NCI-H1417 treated with DMSO at 0.1 percent for 48 hours (cell line): Measurements from ENCODE around the gene TPD52L3.

Experiments used
- DNase-seq: peaks from one replicate; lab custom pipeline; 2025; lab: John Stamatoyannopoulos, UW

The TPD52L3 gene

DNA sequence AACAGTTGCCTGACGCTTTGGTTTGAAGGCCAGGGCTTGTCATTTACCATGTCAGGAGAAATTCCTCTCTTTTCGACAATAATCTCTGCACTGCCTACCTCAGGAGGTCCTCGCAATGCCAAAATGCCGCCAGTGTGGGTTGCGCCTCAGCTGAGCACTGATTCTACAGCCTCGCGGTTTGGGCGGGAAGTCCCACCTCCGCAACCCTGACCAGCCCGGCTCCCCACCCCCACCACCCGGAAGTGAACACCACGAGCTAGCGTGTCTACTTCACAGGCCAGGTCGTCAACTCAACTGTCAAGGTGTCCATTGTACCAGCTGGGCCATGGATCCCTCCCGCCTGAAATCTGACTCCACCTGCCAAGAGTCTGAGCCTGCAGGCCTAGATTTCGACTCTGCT, at the start of gene TPD52L3:
TPD52L3 (plus strand) TSS at position 273 of the 400 bp plus-strand sequence. CDS start 221 bp downstream, outside the sequence.
- DNase-seq, result no peak

DNA sequence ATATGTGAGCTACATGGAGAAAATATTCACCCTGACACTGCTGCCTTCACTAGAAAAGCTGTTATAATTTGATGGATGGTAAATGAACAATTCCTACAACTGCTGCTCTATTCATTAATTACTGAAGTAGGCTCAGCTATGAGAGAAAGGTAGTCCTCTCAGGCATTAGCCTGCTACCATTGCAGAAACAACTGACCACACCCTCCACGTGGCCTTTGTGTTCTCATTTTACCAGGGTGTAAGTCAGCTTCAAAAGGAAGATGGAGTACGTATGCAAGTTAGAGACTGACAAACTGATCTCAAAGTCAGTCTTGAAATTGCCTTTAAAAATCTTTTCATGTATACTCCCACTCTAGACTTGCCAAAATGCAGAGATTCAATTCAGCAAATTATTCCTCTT, 26.3 kb upstream of the TPD52L3 start:
- no peak for DNase-seq

DNA sequence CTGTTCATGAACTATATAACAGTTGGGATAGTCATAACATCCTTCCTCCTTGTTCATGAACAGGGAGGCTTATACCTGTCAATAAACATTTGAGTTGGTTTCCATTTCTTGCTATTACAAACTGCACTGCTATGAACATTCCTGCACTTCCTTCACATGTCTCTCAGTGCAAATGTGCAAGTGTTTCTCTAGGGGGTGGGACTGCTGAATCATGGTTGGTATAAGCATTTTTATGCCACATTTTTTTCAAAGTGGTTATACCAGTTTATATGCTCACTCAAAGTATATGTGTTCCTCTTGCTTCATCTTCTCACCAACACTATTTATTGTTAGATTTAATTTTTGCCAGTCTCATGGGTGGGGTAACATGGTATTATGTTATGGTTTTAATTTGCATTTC, 25.8 kb upstream of the TPD52L3 start:
- DNase-seq, result no peak

DNA sequence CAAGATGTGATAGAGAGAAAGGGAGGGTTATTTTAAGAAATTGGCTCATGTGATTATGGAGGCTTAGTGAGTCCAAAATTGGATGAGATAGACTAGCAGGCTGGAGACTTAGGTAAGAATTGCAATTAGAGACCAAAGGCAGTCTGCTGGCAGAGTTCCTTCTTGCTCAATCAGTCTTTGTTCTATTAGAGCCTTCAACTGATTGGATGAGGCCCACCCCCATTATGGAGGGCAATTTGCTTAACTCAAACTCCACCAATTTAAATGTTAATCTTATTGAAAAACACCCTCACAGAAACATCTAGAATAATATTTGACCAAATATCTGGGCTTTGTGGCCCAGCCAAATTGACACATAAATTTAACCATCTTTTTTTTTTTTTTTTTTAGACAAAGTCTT, 23.9 kb upstream of the TPD52L3 start:
- no peak for DNase-seq

DNA sequence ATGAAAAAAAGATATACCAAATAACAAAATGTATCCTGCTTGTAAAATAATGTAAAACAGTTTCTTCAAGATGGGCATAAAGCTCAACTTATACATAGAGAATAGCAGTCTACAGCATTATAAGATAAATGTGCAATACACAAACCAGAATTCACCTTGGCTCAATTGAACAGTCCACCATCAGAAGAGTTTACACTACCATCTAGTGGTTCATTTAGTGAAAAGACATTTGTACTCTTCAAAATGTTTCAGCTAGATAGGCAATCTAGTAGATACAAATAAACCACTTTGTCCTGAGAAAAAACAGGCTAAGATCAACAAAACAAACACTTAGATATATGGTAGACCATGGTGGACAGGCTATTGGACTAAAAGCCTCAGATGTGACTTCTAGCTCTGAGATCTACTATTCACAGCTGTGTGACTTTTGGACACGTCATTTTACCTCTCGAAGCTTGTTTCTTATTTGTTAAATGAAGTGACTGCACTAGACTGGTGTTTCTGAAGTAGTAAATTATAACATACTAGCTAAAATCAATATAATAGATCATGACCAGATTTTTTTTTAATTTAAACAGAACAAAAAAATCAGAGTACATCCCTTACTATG, 22.1 kb upstream of the TPD52L3 start:
- DNase-seq, result no peak

DNA sequence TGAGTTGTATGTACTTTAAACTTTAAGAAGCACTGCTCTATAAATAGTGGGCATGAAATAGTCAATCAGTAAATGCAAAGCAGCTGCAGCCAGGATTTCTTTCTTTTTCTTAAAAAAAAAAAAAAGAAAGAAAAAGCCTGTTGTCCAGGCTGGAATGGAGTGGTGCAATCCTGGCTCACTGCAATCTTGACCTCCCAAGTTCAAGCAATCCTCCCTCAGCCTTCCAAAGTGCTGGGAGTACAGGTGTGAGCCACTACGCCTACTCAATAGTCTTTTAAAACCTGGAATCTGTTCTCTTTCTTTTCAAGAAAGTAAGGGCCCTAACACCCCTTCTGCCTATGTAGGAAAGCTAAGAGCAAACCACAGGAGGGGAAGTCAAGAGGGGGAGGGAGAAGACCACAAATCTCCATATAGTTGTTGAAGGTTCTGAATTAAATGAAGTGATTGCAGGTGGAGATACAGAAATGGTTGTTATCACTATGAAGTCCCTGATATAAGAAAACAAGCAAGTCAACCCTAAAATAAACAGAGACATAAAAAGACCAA, 20.6 kb upstream of the TPD52L3 start:
- no peak for DNase-seq

DNA sequence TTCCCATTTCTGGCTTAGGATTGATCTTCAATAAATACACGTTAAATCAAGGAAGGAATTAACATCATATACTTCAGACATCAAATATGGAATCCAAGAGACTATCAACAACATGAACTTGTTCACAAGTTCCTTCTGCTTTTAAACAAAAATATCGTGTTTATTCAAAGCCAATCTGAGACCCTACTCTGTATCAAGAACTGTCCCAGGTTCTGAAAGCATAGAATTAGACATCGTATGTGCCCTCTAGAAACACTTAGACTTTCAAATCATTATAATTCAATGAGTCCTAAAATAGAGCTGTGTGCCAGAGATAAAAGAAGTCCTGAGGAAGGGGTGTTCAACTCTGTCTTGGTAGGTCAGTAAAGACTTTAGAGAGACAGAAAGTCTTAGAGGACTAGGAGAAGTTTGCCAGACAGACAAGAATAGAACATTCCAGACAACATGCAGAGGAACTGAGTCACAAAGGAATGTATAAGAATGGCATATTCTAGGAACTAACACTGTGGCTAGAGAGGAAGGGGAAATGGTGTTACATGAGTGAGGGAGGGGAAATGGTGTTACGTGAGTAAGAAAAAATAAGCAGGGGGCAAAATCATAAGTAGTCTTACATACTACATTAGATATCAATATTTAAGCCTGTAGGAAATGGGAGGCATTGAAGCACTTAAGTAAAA, 2.9 kb downstream of the TPD52L3 start:
- DNase-seq, result no peak

DNA sequence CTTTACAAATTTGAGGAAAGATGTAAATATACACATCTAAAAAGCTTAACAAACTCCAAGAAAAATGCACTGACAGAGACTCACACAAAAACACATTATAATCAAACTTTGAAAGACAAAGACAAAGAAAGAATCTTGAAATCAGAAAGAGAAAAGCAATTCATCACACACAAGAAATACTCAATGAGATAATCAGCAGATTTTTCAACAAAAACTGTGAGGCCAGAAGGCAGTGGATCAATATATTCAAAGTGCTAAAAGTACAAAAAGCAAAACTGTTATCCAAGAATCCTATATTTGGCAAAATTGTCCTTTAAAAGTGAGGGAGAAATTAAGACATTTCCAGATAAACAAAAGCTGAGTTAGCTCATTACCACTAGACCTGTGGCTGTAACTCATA, 6.1 kb downstream of the TPD52L3 start:
- DNase-seq, result no peak

DNA sequence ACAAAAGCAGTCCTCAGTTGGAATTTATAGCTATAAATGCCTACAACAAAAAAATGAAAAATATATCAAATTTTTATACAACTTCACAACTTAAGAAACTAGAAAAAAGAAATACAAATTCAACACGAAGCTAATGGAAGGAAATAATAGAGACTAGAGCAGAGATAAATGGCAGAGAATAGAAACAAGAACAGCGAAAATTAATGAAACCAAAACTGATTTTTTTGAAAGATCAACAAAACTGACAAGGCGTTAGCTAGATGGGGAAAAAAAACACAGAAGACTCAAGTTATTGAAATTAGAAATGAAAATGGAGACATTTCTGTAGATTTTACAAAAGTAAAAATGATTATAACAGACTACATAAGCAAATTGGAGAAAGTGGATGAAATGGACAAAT, 20.6 kb downstream of the TPD52L3 start:
- DNase-seq, result no peak

DNA sequence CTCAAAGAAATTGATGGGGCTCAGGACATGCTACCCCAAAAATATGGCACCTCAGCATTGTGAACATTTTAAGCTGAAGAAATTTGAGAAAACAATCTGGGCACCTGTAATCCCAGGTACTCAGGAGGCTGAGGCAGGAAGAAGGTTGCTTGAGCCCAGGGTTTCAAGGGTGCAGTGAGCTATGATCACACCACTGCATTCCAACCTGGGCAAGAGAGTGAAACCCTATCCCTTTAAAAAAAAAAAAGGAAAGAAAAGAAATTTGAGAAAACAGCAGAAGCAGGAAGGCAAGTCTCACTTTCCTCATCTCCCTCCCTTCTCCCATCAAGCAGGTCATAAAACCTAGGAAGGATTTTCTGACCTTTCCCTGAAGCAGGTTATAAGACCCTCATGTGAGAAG, 23.6 kb downstream of the TPD52L3 start:
- no peak for DNase-seq

DNA sequence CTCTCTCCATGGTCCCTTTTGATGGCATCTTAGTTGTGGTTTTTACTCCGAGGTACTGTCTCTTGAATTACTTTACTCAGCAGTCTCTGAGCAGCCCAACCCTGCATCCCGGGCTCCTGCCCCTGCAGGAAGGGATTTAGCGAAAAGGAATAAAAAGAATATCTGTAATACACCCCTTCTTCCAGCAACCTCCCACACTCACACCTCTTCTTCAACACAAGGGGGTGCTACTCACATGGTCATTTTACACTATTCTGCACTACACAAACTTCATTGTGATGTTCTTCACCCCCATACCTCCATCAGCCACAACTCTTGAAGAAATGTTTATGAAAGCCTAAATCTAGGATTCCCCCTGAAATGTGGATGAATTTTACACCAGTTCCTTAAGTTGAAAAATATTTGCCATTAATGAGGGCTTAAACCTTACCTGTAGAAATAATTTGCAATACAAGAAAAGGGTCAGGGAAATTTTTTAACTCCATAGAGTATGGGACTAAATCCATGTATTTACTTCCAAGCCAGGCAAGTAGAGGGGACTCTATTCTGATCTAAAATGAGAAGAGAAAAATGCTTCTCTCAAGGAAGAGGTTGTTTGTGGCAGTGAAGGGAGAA, 26.0 kb downstream of the TPD52L3 start:
- DNase-seq, result peak; percentile 2

DNA sequence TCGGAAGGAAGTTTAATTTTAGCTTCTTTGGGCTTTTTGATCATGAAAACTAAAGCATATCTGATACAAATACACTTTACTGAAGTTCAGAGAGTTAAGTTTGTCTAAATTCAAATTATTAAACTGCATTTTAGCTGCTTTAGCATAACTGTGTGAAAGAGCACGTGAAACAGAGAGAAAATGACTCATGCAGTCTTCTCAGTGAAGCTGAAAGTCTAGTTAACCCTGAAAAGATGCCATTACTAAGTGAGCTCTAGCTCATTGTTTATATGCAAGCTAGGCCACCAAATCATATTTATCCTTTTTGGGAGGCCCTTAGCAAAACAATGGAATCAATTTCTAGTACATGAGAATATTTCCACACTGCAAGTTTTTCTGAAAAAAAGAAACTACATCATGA, 27.6 kb downstream of the TPD52L3 start:
- DNase-seq, result no peak

DNA sequence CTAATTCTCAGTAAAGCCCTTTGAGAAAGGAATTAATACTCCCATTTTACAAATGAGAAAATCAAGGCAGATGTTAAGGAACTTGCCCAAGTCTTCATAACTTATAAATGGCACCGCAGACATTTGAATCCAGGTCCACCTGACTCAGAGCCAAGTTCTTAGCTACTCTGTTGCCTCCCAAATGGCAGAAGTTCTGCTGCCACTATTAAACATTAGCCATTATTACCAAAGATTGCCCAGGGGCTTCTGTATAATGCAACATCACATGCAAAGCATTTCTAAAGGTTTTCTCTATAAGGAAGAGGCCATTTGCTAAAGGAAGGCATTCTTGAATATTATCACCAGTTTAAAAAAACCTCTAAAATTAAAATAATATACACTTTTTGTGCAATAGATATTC, 28.3 kb downstream of the TPD52L3 start:
- DNase-seq, result no peak

DNA sequence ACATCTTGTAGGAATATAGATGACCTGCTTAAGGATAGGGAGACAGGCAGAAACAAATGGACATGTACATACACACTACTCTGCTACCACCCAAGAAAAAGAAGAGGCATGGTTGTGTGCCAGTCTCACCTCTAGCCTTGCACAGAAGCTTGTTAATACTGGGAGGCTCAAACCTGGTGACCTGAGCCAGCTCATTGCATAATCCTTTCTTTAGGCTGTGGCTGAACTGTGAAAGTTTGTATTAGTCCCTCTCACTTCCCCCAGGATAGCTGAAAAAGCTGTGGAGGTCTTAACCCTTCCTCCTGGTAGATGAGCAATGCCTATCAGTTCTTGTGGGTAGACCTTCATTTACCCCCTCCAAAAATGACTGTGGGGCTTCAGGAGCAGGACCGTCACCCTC, 28.7 kb downstream of the TPD52L3 start:
- no peak for DNase-seq

DNA sequence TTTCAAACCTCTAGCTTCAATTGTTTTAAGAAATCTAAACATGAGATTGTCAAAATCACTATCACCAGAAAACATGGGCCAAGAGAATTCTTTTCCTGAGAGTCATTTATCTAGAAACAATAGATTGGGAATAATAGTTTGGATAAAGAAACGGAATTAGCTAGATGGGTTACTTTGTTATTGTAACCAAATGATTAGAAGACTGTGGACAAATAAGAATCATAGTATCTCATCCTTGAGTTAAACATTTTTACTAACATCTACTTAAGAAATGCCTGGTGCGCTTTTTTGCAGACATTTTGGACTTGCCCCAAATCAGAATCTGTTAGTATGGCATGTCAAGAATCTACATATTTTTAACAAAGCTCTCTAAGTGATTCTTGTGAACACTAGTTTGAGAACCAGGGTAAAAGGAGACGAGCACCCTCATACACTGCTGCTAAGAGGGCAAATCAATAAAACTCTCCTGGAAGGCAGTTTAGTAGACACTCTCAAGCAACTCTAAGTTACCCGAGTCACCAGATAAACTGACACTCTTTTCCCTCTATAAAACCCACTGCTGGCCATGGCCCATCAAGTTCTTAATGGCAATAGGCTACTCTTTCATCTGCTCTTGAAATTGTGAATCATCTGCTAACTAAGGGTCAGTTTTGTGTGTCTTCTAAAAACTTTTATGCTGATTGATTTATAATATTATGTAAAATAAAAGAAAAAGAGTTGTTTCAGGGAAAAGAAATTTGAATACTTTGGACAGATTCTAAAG, 39.1 kb downstream of the TPD52L3 start:
- no peak for DNase-seq

DNA sequence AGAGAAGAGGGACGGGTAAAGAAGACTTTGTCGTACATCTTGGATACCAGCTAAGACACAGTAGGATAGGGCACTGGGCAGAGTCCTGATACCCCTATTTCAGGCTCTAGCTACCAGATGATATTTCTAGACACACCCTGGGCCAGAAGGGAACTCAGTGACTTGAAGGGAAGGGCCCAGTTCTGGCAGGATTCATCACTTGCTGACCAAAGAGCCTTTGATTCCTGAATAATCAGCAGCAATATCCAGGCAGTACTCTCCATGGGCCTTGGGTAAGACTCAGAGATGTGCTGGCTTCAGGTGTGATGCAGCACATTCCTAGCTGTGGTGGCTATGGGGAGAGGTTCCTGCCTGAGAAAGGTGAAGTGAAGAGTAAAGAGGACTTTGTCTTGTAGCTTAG, 40.7 kb downstream of the TPD52L3 start:
- no peak for DNase-seq
